Measurements from ENCODE around the gene RRAGD. TPM values are rescaled to one million over a fixed set of nuclear protein-coding genes. Genes with fewer than 3 reads are reported as not detected.

RRAGD gene
- total and polyA plus RNA-seq, 2 of the 13 experiments (the other 11 are each of a cell fraction or from before 2014, with no cell fraction given) = 0.35 to 0.53 TPM

DNA sequence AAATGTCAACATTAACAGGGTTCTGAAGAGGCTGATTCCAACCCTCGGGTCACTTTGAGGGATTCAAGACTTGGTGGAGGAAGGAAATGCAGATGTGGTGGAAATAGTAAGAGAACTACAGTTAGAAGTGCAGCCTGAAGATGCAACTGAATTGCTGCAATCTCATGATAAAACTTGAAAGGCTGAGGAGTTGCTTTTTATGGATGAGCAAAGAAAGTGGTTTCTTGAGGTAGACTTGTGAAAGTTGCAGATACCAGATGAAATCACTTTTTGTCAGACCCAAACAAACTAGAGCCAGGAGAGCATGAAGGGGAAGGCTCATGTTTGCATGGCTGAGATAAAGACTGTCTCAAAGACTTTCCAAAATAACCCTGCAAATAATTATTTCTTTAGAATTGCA, 37.1 kb upstream of the RRAGD start:
- in situ Hi-C loops (cut with HindIII; ENCODE audit: extremely low pct_ligation_motif_present, low pct_unique_long_range_greater_than_20kb) = no loop called here
- Histone ChIP-seq H3K27ac (ENCODE audit: extremely low read length, insufficient read depth, low read length) (no peak overlapping the region), H3K9me3 (ENCODE audit: low read length) (no peaks in the 10 kb centered on the region), H3K9ac (ENCODE audit: insufficient read depth, low read depth, low read length) (no peak overlapping the region), H4K20me1 (ENCODE audit: insufficient read depth, low read length) (no peaks in the 10 kb centered on the region), H2AFZ (ENCODE audit: low read length) (no peak overlapping the region), H3K4me1 (ENCODE audit: insufficient read depth, low read length) (no peaks in the 10 kb centered on the region), H3K79me2 (ENCODE audit: insufficient read depth, low read length) (no peaks in the 10 kb centered on the region), H3K36me3 (replicated peaks in 1 of 2; ENCODE audit: control insufficient read depth in 1 of 2, insufficient read depth in 2 of 2, low read length in 2 of 2) (no peaks in the 10 kb centered on the region), H3K27me3 (ENCODE audit: control insufficient read depth in 1 of 2, insufficient read depth in 2 of 2, low read length in 2 of 2) (no peaks in the 10 kb centered on the region), H3K4me2 (ENCODE audit: low read depth, low read length) (no peak overlapping the region), H3K4me3 (replicated peaks in 1 of 3; ENCODE audit: insufficient read depth in 1 of 3, low read depth in 2 of 3, low read length in 3 of 3) (no peak overlapping the region)
- POLR2A ChIA-PET = no interaction called here
- DNase-seq (ENCODE audit: low spot score) = no peak
- ATAC-seq = no peak
- no peak for FAIRE-seq
- intact Hi-C loops (cut with micrococcal nuclease; ENCODE audit: unreplicated experiment) = no loop called here
- CTCF ChIA-PET (ENCODE audit: low intra/inter-chr PET ratio, low total read pairs) = no interaction called here
- 0% methylated on average over 1 of the region's 1 CpG for WGBS (ENCODE audit: low lambda C conversion rate)
- BruUV-seq (replicated peaks) = no TSS peak
- TF ChIP-seq, protein P1, sequence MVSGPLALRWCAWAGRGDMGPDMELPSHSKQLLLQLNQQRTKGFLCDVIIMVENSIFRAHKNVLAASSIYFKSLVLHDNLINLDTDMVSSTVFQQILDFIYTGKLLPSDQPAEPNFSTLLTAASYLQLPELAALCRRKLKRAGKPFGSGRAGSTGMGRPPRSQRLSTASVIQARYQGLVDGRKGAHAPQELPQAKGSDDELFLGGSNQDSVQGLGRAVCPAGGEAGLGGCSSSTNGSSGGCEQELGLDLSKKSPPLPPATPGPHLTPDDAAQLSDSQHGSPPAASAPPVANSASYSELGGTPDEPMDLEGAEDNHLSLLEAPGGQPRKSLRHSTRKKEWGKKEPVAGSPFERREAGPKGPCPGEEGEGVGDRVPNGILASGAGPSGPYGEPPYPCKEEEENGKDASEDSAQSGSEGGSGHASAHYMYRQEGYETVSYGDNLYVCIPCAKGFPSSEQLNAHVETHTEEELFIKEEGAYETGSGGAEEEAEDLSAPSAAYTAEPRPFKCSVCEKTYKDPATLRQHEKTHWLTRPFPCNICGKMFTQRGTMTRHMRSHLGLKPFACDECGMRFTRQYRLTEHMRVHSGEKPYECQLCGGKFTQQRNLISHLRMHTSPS (CRISPR knock-in tag; IDR thresholded peaks at IDR 0.05; ENCODE audit: low read depth) = no peak
- TF ChIP-seq YY1 (IDR thresholded peaks at IDR 0.05; ENCODE audit: insufficient read depth, insufficient replicate concordance, low read depth, low read length) (no peak), ZBTB42 (CRISPR knock-in tag; IDR thresholded peaks at IDR 0.05) (no peak), ATF1 (CRISPR knock-in tag; IDR thresholded peaks at IDR 0.05) (no peak), ZNF737 (CRISPR knock-in tag; IDR thresholded peaks at IDR 0.05; ENCODE audit: borderline replicate concordance) (no peak), ARID2 (CRISPR knock-in tag; IDR thresholded peaks at IDR 0.05; ENCODE audit: borderline replicate concordance) (no peak), SP5 (CRISPR knock-in tag; IDR thresholded peaks at IDR 0.05; ENCODE audit: borderline replicate concordance, low read depth) (no peak), ZNF3 (CRISPR knock-in tag; IDR thresholded peaks at IDR 0.05) (no peak), MAZ (IDR thresholded peaks at IDR 0.05; ENCODE audit: borderline replicate concordance, low read depth, low read length) (no peak), MAZ (CRISPR knock-in tag; IDR thresholded peaks at IDR 0.05; ENCODE audit: low read depth) (no peak), ZNF839 (CRISPR knock-in tag; IDR thresholded peaks at IDR 0.05; ENCODE audit: borderline replicate concordance) (no peak), MIXL1 (CRISPR knock-in tag; IDR thresholded peaks at IDR 0.05) (no peak), MZF1 (CRISPR knock-in tag; IDR thresholded peaks at IDR 0.05; ENCODE audit: borderline replicate concordance) (no peak), FOXP1 (IDR thresholded peaks at IDR 0.05) (no peak), FOXP1 (CRISPR knock-in tag; IDR thresholded peaks at IDR 0.05) (no peak)
- TF ChIP-seq, protein P2, sequence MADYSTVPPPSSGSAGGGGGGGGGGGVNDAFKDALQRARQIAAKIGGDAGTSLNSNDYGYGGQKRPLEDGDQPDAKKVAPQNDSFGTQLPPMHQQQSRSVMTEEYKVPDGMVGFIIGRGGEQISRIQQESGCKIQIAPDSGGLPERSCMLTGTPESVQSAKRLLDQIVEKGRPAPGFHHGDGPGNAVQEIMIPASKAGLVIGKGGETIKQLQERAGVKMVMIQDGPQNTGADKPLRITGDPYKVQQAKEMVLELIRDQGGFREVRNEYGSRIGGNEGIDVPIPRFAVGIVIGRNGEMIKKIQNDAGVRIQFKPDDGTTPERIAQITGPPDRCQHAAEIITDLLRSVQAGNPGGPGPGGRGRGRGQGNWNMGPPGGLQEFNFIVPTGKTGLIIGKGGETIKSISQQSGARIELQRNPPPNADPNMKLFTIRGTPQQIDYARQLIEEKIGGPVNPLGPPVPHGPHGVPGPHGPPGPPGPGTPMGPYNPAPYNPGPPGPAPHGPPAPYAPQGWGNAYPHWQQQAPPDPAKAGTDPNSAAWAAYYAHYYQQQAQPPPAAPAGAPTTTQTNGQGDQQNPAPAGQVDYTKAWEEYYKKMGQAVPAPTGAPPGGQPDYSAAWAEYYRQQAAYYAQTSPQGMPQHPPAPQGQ (CRISPR knock-in tag; IDR thresholded peaks at IDR 0.05; ENCODE audit: borderline replicate concordance) = no peak
- TF ChIP-seq, protein P3, sequence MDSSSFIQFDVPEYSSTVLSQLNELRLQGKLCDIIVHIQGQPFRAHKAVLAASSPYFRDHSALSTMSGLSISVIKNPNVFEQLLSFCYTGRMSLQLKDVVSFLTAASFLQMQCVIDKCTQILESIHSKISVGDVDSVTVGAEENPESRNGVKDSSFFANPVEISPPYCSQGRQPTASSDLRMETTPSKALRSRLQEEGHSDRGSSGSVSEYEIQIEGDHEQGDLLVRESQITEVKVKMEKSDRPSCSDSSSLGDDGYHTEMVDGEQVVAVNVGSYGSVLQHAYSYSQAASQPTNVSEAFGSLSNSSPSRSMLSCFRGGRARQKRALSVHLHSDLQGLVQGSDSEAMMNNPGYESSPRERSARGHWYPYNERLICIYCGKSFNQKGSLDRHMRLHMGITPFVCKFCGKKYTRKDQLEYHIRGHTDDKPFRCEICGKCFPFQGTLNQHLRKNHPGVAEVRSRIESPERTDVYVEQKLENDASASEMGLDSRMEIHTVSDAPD (CRISPR knock-in tag; IDR thresholded peaks at IDR 0.05) = no peak
- TF ChIP-seq, protein P4, sequence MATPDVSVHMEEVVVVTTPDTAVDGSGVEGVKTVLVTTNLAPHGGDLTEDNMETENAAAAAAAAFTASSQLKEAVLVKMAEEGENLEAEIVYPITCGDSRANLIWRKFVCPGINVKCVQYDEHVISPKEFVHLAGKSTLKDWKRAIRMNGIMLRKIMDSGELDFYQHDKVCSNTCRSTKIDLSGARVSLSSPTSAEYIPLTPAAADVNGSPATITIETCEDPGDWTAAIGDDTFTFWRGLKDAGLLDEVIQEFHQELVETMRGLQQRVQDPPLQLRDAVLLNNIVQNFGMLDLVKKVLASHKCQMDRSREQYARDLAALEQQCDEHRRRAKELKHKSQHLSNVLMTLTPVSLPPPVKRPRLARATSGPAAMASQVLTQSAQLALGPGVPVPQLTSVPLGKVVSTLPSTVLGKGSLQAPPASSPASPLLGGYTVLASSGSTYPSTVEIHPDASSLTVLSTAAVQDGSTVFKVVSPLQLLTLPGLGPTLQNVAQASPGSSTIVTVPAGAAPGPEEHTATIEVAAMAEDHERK (CRISPR knock-in tag; IDR thresholded peaks at IDR 0.05; ENCODE audit: low read depth) = no peak
- TF ChIP-seq, protein P5, sequence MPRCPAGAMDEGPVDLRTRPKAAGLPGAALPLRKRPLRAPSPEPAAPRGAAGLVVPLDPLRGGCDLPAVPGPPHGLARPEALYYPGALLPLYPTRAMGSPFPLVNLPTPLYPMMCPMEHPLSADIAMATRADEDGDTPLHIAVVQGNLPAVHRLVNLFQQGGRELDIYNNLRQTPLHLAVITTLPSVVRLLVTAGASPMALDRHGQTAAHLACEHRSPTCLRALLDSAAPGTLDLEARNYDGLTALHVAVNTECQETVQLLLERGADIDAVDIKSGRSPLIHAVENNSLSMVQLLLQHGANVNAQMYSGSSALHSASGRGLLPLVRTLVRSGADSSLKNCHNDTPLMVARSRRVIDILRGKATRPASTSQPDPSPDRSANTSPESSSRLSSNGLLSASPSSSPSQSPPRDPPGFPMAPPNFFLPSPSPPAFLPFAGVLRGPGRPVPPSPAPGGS (CRISPR knock-in tag; IDR thresholded peaks at IDR 0.05) = no peak

All from HepG2 (cell line).